Measurements from ENCODE around the gene PPP2R2D.
"Not testable (repeated sequence)": the region's sequence is repeated elsewhere in the genome, so short reads cannot be mapped to it uniquely, and the experiment has no call there.

Gene PPP2R2D

DNA sequence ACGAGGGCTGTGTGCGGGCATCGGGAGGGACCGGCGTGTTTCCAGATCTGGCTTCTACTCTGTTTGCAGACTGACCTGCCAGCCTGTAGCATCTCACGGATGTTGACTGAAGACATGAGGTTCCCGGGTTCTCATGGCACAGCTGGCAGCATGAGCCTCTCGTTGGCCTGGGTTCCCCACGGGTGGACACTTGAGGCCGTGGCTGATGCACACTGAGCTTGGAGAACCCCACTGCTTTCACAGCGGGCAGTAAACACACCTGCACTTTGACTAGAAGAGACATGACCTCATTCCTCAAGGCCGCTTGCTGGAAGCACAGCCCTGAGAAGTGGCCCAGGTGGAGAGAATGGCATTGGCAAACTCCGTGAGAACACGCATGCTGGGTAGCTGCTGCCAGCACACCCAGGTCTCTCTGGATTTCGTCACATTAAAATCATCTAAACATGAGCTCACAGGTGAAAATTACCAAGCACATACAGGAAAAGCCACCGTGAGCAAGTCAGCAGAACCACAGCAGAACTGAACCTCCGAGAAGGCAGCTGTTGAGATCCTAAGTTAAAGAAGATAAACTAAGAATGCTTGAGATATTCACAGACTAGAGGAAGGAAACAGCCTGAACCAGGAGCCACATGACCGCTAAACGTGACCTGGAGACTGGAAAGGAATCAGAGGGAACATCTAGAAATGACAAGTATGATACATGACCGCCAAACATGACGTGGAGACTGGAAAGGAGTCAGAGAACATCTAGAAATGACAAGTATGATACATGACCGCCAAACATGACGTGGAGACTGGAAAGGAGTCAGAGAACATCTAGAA is 48.4 kb downstream of the PPP2R2D start:
- no peak for DNase-seq (ENCODE audit: low spot score)

DNA sequence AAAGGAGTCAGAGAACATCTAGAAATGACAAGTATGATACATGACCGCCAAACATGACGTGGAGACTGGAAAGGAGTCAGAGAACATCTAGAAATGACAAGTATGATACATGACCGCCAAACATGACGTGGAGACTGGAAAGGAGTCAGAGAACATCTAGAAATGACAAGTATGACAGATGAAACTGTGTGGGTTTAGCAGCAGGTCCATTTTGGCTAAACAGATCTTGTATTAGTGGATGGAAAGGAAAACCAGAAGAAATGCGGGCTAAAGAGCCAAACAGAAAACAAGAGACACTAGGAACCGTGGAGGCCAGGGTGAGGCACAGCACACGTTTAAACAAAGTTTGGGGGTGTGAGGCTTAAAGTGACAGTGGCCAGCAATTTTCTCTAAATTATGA is 49.1 kb downstream of the PPP2R2D start:
- not testable (repeated sequence) for DNase-seq (ENCODE audit: low spot score)

DNA sequence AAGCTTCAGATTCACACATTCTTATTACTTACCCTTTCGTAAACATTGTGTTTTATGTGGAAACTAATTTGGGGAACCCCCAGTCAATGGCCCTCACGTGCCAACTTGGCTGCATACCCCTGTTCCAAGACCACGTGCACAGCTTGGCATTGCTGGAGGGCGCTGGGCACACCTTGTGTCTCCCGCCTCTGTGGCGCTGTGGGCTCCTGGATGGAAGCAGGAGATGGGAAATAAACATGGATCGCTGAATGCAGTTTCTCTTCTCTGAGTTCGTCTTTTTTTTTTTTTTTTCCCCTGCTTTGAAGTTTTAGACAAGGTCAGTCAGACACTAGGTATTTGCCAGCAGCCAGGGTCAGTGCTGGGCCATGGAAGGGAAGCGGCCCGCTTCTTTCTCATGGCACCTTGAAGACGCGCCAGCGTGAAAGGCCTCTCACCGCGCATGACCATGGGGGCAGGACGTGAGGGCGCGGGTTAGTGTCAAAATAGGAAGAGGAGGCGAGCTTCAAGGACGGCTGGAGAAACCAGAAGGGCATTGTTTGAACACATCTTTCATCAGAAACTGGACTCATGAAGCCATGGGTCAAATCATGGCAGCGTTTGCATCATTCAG is 53.7 kb downstream of the PPP2R2D start:
- no peak for DNase-seq (ENCODE audit: low spot score)

DNA sequence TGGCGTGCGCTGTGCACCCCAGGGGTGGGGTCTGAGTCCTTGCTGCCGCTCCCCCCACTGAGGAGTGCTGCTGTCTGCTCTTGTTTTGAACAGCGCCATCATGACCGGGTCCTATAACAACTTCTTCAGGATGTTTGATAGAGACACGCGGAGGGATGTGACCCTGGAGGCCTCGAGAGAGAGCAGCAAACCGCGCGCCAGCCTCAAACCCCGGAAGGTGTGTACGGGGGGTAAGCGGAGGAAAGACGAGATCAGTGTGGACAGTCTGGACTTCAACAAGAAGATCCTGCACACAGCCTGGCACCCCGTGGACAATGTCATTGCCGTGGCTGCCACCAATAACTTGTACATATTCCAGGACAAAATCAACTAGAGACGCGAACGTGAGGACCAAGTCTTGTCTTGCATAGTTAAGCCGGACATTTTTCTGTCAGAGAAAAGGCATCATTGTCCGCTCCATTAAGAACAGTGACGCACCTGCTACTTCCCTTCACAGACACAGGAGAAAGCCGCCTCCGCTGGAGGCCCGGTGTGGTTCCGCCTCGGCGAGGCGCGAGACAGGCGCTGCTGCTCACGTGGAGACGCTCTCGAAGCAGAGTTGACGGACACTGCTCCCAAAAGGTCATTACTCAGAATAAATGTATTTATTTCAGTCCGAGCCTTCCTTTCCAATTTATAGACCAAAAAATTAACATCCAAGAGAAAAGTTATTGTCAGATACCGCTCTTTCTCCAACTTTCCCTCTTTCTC is 55.0 kb downstream of the PPP2R2D start:
- no peak for DNase-seq (ENCODE audit: low spot score)

DNA sequence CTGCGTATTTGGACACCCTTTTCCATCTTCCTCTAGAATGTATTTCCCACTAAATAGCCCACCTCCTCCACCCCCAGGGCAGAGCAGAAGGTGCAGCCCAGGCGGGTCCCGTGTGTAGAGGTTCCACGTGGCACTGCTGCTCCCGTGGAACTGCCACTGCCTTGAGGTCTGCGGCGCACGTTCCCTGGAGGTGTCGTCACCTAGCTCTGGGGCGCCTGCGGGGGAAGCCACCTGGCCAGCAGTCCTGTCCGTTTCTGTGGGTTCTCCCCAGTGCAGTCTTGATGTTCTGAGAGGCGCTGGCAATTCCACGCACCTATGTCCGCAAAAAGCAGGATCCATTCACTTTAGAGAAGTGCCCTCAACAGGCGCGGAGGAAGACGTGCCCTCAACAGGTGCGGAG is 59.0 kb downstream of the PPP2R2D start:
- no peak for DNase-seq (ENCODE audit: low spot score)

DNA sequence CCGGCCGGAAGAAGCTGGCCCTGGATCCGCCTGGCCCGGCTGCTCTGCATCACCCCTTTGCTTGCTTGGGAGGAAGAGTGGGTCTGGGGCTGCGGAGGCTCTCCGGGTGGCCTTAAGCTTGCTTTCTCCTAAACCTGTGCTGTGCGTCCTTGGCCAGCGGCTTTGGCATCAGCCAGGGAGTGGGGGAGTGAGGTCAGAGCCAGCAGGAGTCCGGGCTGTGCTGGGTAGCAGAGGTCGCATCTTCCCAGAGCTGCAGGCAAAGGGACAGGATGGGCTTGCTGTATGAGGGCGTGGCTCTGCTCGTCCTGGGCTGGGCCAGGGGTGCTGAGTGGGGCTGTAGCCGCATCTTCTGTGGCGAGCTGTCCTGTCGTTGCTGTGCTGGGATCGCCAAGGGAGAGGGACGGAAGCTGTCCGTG is 59.8 kb downstream of the PPP2R2D start:
- DNase-seq (ENCODE audit: low spot score): no peak

DNA sequence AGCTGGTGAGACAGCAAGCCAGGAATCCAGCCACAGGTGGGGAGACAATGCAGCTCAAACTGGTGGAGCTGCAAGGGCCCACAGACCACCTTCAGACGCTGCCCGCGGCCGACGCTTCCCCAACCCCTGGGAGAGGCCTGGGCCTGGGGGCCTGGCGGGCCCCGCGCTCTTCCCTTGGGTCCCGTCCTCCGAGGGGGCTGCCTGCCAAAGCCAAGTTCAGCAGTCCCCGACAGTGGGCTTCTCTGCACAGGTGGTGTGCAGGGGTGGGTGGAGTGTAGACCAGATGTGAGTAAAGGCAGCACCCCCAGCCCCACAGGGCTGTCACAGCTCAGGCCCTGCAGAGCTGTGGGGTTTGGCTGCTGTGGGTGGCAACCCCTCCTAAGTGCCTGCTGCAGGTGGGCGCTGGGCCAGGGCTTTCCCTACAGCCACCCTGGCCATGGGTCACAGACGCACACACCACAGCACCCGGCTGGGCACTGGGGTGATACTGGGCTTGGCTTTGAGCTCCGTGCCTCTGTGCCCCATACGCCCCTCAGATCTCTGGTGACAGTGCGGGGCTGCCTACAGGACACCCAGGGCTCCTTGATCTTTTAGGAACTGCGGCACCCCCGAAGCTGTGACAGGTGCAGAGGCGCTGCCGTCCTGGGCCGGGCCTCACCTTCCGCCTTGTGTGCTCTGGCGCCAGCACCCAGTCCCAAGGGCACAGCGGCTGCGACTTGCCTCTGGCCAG is 60.4 kb downstream of the PPP2R2D start:
- no peak for DNase-seq (ENCODE audit: low spot score)

DNA sequence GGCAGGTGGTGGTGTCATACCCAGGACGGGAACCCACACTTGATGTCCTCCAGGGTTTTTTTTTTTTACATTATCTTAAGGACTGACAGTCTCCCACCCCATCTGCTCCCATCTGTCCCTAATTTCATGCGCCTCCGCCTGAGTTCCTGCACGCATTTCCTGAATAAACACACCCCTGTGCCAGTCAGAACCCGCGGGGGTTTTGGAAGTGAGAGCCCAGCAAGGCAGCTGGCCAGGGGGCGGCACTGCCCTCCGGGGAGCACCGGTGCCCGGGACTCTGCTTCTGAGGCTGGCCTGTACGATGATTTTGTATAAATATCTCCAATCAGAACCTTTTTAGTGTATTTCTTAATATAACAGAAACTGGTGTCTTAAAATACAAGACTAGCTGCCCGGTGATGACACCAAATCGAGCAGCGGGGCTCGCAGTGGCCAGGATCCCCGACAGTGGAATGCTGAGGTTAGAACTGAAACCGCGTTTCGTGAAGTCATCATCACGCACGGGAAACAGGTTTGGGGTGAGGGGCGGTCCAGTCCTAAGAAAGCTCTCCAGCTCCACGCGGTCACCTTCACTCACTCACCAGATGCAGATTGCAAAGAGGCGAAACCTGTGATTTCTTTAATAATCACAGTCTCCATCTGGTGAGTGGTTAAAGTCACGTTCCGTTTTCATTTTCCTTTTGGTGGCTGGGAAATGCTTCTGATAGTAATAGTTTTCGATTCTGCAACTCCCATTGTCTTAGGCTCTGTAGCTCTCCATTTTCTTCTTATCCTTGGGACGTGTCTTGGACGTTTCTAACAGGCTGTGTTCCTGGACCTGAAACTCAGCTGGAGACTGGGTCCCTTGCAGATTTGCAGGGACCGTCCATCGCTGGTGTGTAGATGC is 61.2 kb downstream of the PPP2R2D start:
- no peak for DNase-seq (ENCODE audit: low spot score)

DNA sequence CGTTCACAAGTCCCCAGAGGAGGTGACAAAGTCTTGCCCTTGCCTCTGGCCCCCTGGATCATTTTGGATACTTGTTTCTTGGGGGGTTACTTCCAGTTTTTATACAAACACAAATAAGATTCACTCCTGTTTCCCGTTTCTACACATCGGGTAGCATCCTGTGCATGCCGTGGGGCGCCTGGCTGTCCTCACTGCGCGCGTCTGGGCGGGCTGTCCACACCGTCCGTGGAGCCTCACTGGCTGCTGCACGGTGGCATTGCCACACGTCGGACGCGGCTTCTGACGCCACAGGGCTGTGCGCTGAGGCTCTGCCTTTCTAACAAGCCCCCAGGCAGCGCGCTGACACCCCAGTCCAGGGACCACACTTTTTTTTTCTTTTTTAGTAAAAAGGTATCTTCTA is 62.5 kb downstream of the PPP2R2D start:
- DNase-seq (ENCODE audit: low spot score): no peak

DNA sequence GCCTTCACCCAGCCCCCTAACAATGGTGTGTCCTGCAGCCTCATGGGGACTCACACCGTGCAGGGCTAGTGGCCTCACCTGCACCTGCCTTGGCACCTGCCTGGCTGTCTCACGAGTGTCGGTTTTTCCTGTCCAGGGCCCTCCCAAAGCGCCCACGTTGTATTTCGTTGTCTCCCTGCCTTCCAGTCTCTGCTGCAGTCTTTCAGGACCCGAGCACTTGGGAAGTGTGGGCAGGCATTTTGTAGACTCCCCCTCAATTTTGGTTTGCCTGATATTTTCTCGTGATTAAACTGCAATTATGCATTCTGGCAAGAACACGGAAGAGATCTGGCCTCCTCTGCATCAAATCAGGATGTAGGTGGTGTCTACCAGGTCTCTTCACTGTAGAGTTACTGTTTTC is 63.0 kb downstream of the PPP2R2D start:
- DNase-seq (ENCODE audit: low spot score): peak; percentile 66

DNA sequence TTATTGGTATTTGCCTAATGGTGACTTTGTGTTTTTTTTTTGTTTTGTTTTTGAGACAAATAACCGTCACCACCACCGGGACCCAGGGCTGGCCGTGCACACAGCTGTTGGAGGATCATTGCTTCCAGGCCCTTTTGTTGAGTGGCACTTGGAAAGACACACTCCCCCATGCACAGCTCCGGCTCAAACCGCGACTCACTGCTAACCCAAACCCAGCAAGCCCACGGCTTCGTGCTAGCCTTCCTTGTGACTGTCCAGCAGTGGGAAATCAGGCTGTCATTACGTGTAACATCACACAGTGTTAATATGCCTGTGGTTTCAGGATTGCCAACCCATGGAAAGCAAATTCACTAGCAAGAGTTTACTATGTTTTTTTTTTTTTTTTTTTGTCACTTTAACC is 63.5 kb downstream of the PPP2R2D start:
- DNase-seq (ENCODE audit: low spot score): no peak

DNA sequence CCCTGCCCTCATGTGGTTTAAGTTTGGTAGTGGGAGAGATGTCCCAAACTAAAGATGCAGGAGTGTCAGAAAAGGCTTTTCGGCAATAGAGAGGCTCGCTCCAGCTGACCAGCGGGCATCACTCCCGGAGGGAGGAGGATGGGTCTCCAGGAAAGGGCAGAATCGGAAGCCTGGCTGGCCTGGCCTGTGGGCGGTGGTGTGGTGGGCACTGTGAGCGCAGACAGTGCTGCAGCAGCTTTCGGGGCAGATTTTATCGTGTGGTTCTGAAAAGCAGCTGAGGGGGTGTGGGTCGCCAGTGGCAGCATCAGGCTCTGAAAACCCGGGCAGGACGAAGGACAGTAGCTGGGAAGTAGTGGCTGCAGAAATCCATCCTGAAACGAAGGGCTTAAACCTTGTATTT is 68.1 kb downstream of the PPP2R2D start:
- no peak for DNase-seq (ENCODE audit: low spot score)

DNA sequence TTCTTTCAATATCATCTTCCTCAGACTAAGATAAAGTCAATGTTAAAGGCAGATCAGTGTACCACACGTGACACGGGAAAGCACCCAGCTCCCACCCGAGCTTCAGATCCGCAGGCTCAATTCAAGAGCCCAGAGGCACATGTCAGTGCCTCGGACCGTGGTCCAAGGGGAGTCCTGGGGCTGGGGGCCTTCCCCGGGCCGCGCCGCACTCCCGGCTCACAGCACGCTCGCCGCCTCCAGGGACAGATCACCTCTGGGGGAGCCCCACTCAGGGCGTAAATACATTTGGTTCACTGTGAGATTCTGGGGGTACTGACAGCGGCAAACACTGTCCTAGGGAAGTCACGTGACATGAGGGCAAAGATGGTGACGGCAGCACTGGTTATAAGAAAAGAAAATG is 70.1 kb downstream of the PPP2R2D start:
- no peak for DNase-seq (ENCODE audit: low spot score)

DNA sequence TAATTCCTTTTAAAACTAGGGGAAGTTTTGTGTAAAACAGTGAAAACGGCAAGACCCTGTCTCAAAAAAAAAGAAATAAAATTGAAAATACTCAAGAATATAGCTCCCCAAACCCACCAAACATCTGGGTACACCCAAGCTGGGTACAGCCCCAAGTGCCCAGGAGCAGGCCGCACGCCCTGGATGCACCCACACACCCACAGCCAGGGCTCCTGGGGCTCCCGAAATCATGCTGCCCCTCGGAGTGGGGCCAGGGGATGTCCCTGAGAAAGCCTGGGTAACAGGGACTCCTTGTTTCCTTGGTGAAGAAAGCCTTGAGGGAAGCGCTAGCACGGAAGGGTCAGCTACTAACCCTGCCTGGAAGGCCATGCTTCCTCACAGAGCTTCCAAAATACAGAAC is 70.8 kb downstream of the PPP2R2D start:
- DNase-seq (ENCODE audit: low spot score): no peak

DNA sequence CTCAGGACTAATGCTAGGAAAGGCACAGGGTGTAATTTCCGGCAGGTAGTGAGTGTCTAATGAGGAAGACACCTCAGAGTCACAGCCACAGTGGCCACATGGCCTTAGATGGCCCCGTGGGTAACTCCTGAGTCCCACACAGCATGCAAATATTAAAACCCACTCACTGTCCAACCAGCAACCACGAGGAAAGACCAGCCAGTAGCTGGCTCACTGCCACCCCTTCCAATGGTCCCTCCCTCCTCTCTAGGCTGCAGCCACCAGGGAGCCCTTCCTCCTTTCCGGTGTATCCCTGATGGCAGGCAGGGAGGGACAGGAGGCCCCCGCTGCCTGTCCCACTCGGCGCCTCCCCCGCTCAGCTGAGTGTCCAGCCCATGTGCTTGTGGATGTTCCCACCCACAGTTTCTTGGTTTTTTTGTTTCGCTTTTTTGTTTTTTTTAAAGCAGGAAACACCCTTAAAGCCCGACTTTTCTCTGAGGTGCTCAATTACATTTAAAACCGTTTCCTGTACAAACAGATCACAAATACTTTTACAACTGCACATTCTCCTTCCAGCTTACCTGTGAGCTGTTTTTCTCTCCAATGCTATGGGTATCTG is 71.8 kb downstream of the PPP2R2D start:
- no peak for DNase-seq (ENCODE audit: low spot score)

DNA sequence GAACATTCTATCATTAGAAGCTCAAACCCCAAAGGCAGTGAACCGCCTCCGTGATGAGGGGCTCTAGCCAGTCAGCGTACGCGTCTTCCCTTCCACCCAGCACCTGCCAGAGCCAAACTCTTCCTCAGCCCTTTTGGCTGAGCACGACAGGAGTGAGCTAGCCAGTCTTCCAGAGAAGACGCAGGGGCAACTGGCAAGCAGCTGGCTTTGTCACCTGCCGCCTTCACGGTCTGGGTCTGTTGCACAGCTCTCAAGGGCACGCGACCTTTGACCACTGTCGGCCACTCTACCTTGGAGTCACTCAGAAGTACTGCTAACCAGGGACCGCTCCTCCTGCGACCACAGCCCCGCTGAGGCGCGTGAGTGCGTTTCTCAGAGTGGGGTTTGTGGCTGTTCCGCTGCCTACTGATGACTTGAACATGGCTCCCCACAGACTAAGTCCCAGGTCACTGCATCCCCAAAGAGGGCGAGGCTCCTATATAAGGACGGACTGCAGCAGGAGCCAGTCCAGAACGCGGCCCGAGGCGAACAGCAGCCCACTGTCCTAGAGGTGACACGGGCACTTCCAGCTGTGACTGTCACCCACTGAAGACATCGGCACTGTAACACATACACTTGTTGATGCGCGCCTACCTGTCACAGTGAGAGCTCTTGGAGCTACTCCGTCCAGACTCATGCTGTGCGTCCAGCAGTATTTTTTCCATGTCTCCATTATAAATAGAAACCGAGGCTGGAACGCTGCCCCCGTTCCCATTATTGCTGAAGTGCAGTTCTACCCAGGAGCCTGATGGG is 72.5 kb downstream of the PPP2R2D start:
- no peak for DNase-seq (ENCODE audit: low spot score)

DNA sequence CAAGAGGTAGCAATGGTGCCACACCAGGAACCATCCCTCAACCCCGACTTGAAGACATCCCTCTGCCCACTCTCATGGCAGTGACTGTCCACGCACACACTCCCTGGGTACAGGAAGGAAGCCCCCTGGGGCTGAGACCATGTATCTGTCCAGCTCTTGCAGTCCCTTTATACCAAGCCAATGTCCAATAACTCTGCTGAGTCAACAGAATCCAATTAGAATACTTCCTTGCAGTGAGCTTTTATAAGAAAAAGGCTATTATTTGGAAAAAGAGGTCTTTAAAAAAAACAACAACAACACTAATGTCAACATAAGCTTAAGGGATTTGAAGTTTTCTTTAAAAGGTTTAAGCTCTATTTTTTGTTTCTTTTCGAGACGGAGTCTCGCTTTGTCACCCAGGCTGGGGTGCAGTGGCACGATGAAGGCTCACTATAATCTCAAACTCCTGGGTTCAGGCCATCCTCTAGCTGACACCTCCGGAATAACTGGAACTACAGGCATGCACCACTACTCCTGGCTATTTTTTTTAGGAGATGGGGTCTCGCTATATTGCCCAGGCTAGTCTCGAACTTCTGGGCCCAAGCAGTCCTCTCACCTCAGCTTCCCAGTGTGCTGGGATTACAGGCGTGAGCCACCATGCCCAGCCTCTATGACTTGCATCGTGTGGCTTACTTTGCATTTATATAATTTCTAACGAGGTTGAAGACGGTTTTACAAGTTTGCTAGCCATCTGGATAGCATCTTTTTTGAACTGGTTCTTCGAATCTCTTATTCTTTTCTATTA is 73.4 kb downstream of the PPP2R2D start:
- no peak for DNase-seq (ENCODE audit: low spot score)

DNA sequence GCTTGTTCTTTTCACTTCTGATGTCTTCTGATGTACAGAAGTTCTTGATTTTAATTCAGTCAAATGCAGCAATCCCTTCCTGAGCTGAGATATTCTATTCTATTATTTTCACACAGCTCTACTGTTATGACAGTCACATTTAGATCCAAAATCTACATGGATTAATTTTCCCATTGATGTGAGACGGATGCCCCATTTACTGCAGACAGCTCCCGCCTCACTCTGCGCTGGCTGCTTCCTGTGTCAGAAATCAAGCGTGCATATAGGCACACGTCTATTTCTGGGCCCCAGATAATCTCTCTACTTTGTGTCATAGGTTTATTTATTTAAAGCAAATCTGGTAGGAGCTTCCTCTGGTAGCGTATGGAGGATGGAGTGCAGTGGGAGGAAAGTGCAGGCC is 74.2 kb downstream of the PPP2R2D start:
- no peak for DNase-seq (ENCODE audit: low spot score)

DNA sequence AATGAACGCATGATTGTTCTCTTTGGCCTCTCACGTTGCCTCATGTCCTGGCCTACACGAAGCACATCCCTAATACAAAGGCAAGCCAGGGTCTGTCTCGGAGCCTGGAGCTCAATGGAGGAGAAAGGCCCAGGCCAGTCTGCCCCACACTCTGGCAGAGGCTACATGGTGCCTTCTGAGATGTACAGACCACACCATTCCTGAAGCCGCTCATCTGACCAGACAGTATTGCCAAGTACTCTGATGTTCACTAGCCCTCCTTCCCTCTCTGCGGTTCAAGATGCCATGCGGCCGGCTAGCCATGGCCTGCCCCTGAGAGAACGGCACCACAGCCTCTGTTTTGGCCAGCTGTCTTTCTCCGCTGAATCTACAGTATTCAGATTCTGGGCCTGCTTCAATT is 75.0 kb downstream of the PPP2R2D start:
- no peak for DNase-seq (ENCODE audit: low spot score)

All from putamen (tissue), 1 donor.